WI38 (cell line): Measurements from ENCODE around the gene PRDX5.
A peak's percentile ranks its signal among the peaks of the same experiment; 100 is the strongest.

Source experiments
- H3K4me3 ChIP-seq: 2 replicates; pipeline ENCODE4 v1.5.1; 2011; ENCODE audit warnings: low read depth, mild to moderate bottlenecking, control low read depth, low read length
- CTCF ChIP-seq: IDR thresholded peaks from 2 replicates; pipeline ENCODE4 v1.5.1; 2012; ENCODE audit warnings: low read depth, mild to moderate bottlenecking, control low read depth, low read length

The PRDX5 gene

GRCh38 chr11:64286801-64287159 is 31.1 kb upstream of the PRDX5 start:
- no peak for TF ChIP-seq CTCF
- no peak overlapping the region for H3K4me3 ChIP-seq

GRCh38 chr11:64287676-64288352 is 30.1 kb upstream of the PRDX5 start:
- H3K4me3 ChIP-seq = no peak overlapping the region
- TF ChIP-seq CTCF = no peak

- no peak overlapping the region for H3K4me3 ChIP-seq
- TF ChIP-seq CTCF = no peak
These were observed 29.6 kb upstream of the PRDX5 start for GRCh38 chr11:64288353-64288750.

- TF ChIP-seq CTCF = no peak
- H3K4me3 ChIP-seq = no peak overlapping the region
These were observed 28.8 kb upstream of the PRDX5 start for GRCh38 chr11:64289002-64289564.

- TF ChIP-seq CTCF = no peak
- no peak overlapping the region for H3K4me3 ChIP-seq
These were observed 27.3 kb upstream of the PRDX5 start for GRCh38 chr11:64290352-64291261.

- H3K4me3 ChIP-seq = peak within 1 kb of the TSS; percentile 37
- no peak for TF ChIP-seq CTCF
These were observed 26.6 kb upstream of the PRDX5 start, which contains the start of gene KCNK4 for GRCh38 chr11:64291262-64291751. KCNK4 (plus strand) TSS chr11:64291302; CDS start chr11:64293019, 1,717 bp downstream.
